ENCODE measurements around the gene CCDC57.

- TF ChIP-seq EZH2 (IDR thresholded peaks at IDR 0.05) (no peak), CTCF (IDR thresholded peaks at IDR 0.05) (no peak), EZH2phosphoT487 (IDR thresholded peaks at IDR 0.05) (no peak)
Measured at GRCh38 chr17:82127315-82127595, 85.4 kb downstream of the CCDC57 start.
